Gastroesophageal sphincter (tissue), 4 donors: ENCODE data around the gene PGR. TPM values are rescaled to one million over a fixed set of nuclear protein-coding genes. Genes with fewer than 3 reads are reported as not detected.
A peak's percentile ranks its signal among the peaks of the same experiment; 100 is the strongest.

ENCODE experiments used
- ATAC-seq: fragments of 150-250 bp; one replicate; pipeline ENCODE4 v1.9.1; 2016; ENCODE audit warnings: mild to moderate bottlenecking, moderate library complexity
- H3K27ac ChIP-seq, 4 donors: fragments of 200-600 bp; sonication (generic) in 3 of 4; 1 replicate in 3 of 4; 2 replicates in 1 of 4; pipeline ENCODE4 v1.5.1; 2016 to 2019
- H3K27me3 ChIP-seq: fragments of 200-600 bp; sonication (generic); one replicate; pipeline ENCODE4 v1.5.1; 2019
- H3K36me3 ChIP-seq, 2 donors: fragments of 200-600 bp; sonication (generic); one replicate each; pipeline ENCODE4 v1.5.1; 2019; ENCODE audit warnings: control low read depth in 1 of 2
- H3K4me1 ChIP-seq, 3 donors: fragments of 200-600 bp; sonication (generic); 1 replicate in 2 of 3; 2 replicates in 1 of 3; pipeline ENCODE4 v1.5.1; 2016 to 2019; ENCODE audit warnings: control low read depth in 2 of 3
- H3K4me3 ChIP-seq, 2 donors: fragments of 200-600 bp; sonication (generic); one replicate each; pipeline ENCODE4 v1.5.1; 2019; ENCODE audit warnings: mild to moderate bottlenecking in 1 of 2, moderate library complexity in 1 of 2
- H3K9me3 ChIP-seq, 3 donors: fragments of 200-600 bp; sonication (generic); one replicate each; pipeline ENCODE4 v1.5.1; 2017 to 2019; ENCODE audit warnings: control low read depth in 2 of 3
- CTCF ChIP-seq, 4 experiments: fragments of 200-600 bp in 2 of 4; fragments of 450-650 bp in 2 of 4; sonication (generic) in 1 of 4; IDR thresholded peaks; one replicate each; pipeline ENCODE4 v1.5.1; 2017 to 2019; ENCODE audit warnings: antibody characterized with exemption in 4 of 4, mild to moderate bottlenecking in 2 of 4, moderate library complexity in 2 of 4
- EP300 ChIP-seq: sonication (generic); formaldehyde crosslinking; IDR thresholded peaks from one replicate; pipeline ENCODE4 v1.6.1; 2017; ENCODE audit warnings: antibody characterized with exemption, mild to moderate bottlenecking
- POLR2A ChIP-seq, 2 donors: fragments of 450-650 bp; IDR thresholded peaks; one replicate each; pipeline ENCODE4 v1.6.1; 2017; ENCODE audit warnings: antibody characterized with exemption in 2 of 2, mild to moderate bottlenecking in 2 of 2, moderate library complexity in 1 of 2
- POLR2AphosphoS5 ChIP-seq: sonication (generic); formaldehyde crosslinking; IDR thresholded peaks from one replicate; pipeline ENCODE4 v1.6.1; 2017; ENCODE audit warnings: antibody characterized with exemption
- WGBS, 2 donors: methylation state at CpG; one replicate each; pipeline ENCODE4 v1.1.5; 2018; ENCODE audit warnings: low coverage in 1 of 2; 5-methylcytosine and 5-hydroxymethylcytosine counted together
- total RNA-seq, 4 donors: library from RNA; depleted of rRNA; stranded (reverse); fragments of >200 nt; gene quantifications; one replicate each; pipeline ENCODE4 v1.1.0, GENCODE V29; 2016

Gene PGR
- total RNA-seq, 4 donors from 2014 or later = 5.1 to 11.3 (median 9.2) TPM

DNA sequence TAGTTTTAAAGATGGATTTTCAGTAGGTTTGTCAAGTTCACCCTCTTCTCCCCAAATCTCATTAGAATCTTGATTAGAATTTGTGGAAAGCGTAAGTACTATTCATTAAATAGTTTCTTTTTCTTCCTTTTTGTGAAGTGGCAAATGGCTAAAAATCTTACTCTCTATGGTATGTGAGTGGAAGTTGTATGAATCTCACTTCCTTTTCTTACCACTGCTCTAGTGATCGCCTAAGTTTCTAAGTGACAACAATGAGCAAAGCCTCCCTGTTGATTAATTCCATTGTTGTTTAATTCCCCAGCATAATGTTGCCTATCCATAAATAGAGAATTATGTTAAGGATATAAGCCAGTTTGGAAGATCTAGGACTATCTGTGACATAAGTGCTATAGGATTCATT is 82.7 kb downstream of the PGR start:
- H3K36me3 ChIP-seq = no peaks in the 10 kb centered on the region
- WGBS, 2 donors = 77 to 83% methylated on average over 2 of the region's 2 CpGs
- H3K27ac ChIP-seq = no peak overlapping the region
- H3K4me3 ChIP-seq = no peak overlapping the region
- H3K9me3 ChIP-seq = no peaks in the 10 kb centered on the region
- ATAC-seq = no peak
- no peaks in the 10 kb centered on the region for H3K4me1 ChIP-seq
- no peaks in the 10 kb centered on the region for H3K27me3 ChIP-seq
- TF ChIP-seq CTCF (IDR thresholded peaks at IDR 0.05) (no peak), EP300 (no peak), POLR2A (IDR thresholded peaks at IDR 0.05) (no peak), POLR2AphosphoS5 (no peak)

DNA sequence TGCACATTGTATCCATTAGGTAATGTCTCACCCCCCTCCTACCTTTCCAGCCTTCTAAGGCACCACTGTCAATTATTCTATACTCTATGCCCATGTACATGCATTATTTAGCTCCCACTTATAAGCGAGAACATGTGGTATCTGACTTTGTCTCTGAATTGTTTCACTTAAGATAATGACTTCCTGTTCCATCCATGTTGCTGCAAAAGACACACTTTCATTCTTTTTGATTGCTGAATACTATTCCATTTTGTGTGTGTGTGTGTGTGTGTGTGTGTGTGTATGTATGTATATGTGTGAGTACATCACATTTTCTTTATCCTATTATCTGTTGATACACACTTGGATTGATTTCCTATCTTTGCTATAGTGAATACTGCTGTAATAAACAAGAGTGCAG is 84.2 kb downstream of the PGR start:
- WGBS, 2 donors = 88 to 100% methylated on average over 1 of the region's 1 CpG
- H3K4me3 ChIP-seq = no peak overlapping the region
- H3K4me1 ChIP-seq = no peaks in the 10 kb centered on the region
- no peak overlapping the region for H3K27ac ChIP-seq
- no peak for ATAC-seq
- TF ChIP-seq POLR2A (IDR thresholded peaks at IDR 0.05) (no peak), POLR2AphosphoS5 (no peak), EP300 (no peak), CTCF (IDR thresholded peaks at IDR 0.05) (no peak)
- no peaks in the 10 kb centered on the region for H3K9me3 ChIP-seq
- H3K36me3 ChIP-seq = no peaks in the 10 kb centered on the region
- H3K27me3 ChIP-seq = no peaks in the 10 kb centered on the region

DNA sequence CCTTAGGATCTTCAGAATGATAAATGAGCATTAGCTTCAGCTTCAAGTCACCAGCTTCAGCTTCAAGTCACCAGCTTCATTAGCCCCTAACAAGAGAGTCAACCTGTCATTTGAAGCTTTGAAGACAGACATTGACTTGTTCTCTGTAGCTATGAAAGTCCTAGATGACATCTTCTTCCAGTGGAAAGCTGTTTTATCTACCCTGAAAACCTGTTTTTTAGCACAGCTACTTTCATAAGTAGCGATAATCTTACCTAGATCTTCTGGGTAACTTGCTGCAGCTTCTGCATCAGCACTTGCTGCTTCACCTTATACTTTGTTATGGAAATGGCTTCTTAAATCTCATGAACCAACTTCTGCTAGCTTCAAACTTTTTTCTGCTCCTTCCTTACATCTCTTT is 85.7 kb downstream of the PGR start:
- H3K9me3 ChIP-seq = no peaks in the 10 kb centered on the region
- H3K27me3 ChIP-seq = no peaks in the 10 kb centered on the region
- H3K4me1 ChIP-seq = no peaks in the 10 kb centered on the region
- no peaks in the 10 kb centered on the region for H3K36me3 ChIP-seq
- no peak overlapping the region for H3K27ac ChIP-seq
- no peak for ATAC-seq
- 88 to 90% methylated on average over 1 of the region's 1 CpG for WGBS, 2 donors
- TF ChIP-seq EP300 (no peak), CTCF (IDR thresholded peaks at IDR 0.05) (no peak), POLR2A (IDR thresholded peaks at IDR 0.05) (no peak), POLR2AphosphoS5 (no peak)
- H3K4me3 ChIP-seq = no peak overlapping the region

GRCh38 chr11:101035872-101036271 is 93.7 kb downstream of the PGR start:
- no peak overlapping the region for H3K27ac ChIP-seq
- no peaks in the 10 kb centered on the region for H3K36me3 ChIP-seq
- no peaks in the 10 kb centered on the region for H3K4me1 ChIP-seq
- H3K4me3 ChIP-seq = no peak overlapping the region
- TF ChIP-seq CTCF (IDR thresholded peaks at IDR 0.05) (no peak), POLR2A (IDR thresholded peaks at IDR 0.05) (no peak)
- no peaks in the 10 kb centered on the region for H3K27me3 ChIP-seq
- no peaks in the 10 kb centered on the region for H3K9me3 ChIP-seq
- no peak for ATAC-seq
- 28 to 69% methylated on average over 1 of the region's 1 CpG for WGBS, 2 donors

DNA sequence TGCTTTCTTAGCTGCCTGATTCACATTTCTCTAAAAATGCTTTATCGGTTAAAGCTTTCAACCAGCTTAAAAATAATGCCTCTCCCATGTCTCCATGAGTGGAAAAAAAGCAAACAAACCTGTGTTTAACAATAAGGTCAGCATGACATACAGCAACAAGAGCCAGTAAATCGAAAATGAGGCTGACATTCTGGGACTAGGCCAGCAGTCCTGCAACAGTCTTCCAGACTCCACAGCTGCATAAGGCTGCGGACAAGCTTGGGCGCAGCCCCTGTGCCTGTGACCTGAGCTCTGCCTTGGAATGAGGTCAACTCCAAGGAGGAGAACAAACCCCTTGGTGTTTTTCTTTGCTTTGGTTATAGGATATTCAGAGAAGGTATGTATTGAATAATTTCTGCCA is 95.5 kb downstream of the PGR start:
- Histone ChIP-seq H3K4me1 (no peaks in the 10 kb centered on the region), H3K9me3 (no peaks in the 10 kb centered on the region), H3K27me3 (no peaks in the 10 kb centered on the region), H3K36me3 (no peaks in the 10 kb centered on the region), H3K27ac (no peak overlapping the region), H3K4me3 (no peak overlapping the region)
- no peak for TF ChIP-seq CTCF (IDR thresholded peaks at IDR 0.05)
- no peak for TF ChIP-seq EP300
- no peak for TF ChIP-seq POLR2AphosphoS5
- TF ChIP-seq POLR2A (IDR thresholded peaks at IDR 0.05) = no peak
- peak; percentile 70 for ATAC-seq
- 35 to 54% methylated on average over 1 to 2 of the region's 4 CpGs for WGBS, 2 donors
